ENCODE data around the gene ZNF366.

ZNF366 gene

DNA sequence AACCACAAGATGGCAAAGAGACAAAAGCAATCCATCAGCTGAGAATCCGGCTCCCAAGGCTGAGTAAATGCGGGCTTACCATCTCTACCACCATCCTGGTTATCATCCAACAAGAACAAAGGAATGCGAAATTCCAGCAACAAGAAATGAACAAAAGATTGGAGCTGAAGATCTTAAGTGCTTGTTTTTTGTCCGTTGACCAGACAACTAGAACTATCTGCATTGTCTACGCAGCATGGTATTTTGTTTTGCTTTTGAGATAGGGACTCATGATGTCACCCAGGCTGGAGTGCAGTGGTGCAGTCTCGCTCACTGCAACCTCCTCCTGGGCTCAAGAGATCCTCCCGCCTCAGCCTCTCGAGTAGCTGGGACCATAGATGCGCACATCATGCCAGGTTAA, 88.9 kb downstream of the ZNF366 start:
- Histone ChIP-seq H3K9me2 (replicated peaks; ENCODE audit: low read depth, low read length) (no peaks in the 10 kb centered on the region), H3K4me2 (ENCODE audit: low read depth, low read length, poor library complexity, severe bottlenecking) (no peak overlapping the region), H3K79me2 (ENCODE audit: insufficient read depth, low read length) (no peaks in the 10 kb centered on the region), H4K20me1 (ENCODE audit: insufficient read depth, low read length, poor library complexity, severe bottlenecking) (no peaks in the 10 kb centered on the region), H3K27me3 (ENCODE audit: insufficient read depth, low read length, poor library complexity, severe bottlenecking) (no peaks in the 10 kb centered on the region), H3K4me1 (ENCODE audit: insufficient read depth, low read length, poor library complexity, severe bottlenecking) (no peaks in the 10 kb centered on the region), H3K9ac (ENCODE audit: low read depth, low read length, poor library complexity, severe bottlenecking) (no peak overlapping the region), H3F3A (ENCODE audit: low read depth) (no peaks in the 10 kb centered on the region), H3K4me3 (ENCODE audit: low read length, poor library complexity, severe bottlenecking) (no peak overlapping the region), H2AFZ (ENCODE audit: low read length) (no peak overlapping the region), H3K9me3 (ENCODE audit: insufficient read depth, low read depth, low read length) (no peaks in the 10 kb centered on the region), H3K36me3 (ENCODE audit: insufficient read depth, low read length) (no peaks in the 10 kb centered on the region)
- TF ChIP-seq, protein P1, sequence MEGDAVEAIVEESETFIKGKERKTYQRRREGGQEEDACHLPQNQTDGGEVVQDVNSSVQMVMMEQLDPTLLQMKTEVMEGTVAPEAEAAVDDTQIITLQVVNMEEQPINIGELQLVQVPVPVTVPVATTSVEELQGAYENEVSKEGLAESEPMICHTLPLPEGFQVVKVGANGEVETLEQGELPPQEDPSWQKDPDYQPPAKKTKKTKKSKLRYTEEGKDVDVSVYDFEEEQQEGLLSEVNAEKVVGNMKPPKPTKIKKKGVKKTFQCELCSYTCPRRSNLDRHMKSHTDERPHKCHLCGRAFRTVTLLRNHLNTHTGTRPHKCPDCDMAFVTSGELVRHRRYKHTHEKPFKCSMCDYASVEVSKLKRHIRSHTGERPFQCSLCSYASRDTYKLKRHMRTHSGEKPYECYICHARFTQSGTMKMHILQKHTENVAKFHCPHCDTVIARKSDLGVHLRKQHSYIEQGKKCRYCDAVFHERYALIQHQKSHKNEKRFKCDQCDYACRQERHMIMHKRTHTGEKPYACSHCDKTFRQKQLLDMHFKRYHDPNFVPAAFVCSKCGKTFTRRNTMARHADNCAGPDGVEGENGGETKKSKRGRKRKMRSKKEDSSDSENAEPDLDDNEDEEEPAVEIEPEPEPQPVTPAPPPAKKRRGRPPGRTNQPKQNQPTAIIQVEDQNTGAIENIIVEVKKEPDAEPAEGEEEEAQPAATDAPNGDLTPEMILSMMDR (conservative IDR thresholded peaks at IDR 0.05; ENCODE audit: low read length), result no peak
- no peak for TF ChIP-seq EZH2phosphoT487 (IDR thresholded peaks at IDR 0.05; ENCODE audit: borderline replicate concordance)

DNA sequence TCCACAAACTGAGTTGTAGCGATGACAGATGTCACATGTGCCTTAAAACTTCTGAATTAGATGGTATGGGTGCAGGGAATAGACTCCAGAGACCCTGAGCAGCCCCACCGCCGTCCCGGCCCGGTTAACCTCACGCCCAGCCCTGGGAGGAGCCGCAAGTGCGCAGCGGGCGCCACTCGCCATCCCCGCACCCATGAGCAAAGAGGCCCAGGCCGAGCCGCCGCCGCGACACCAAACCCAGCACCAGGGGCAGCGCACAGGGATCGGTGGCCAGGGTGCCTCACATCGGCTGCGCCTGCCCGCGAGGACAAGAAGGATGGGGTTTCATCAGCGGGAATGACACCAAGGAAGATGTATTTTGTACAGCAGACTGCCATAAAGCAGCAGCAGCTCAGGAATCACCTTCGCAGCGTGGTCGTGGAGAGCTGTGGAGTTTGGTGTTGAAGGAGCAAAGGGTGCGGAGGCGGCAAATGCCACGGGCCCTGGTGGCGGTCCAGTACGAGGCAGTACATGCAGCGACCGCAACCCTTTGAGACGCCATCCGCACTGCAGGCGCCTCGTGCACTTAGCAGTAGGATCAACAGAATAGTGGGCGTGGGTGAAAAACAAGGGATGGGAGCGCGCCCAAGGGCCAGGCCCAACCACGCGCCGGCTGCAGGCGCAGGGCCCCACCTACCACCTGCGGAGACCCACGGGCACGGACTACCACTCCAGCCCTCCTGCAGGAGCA, 89.7 kb downstream of the ZNF366 start:
- Histone ChIP-seq H3K4me1 (ENCODE audit: insufficient read depth, low read length, poor library complexity, severe bottlenecking) (no peaks in the 10 kb centered on the region), H3K27me3 (ENCODE audit: insufficient read depth, low read length, poor library complexity, severe bottlenecking) (no peaks in the 10 kb centered on the region), H4K20me1 (ENCODE audit: insufficient read depth, low read length, poor library complexity, severe bottlenecking) (no peaks in the 10 kb centered on the region), H3F3A (ENCODE audit: low read depth) (no peaks in the 10 kb centered on the region), H3K9me2 (replicated peaks; ENCODE audit: low read depth, low read length) (no peaks in the 10 kb centered on the region), H3K9ac (ENCODE audit: low read depth, low read length, poor library complexity, severe bottlenecking) (no peak overlapping the region), H3K79me2 (ENCODE audit: insufficient read depth, low read length) (no peaks in the 10 kb centered on the region), H2AFZ (ENCODE audit: low read length) (no peak overlapping the region), H3K4me3 (ENCODE audit: low read length, poor library complexity, severe bottlenecking) (no peak overlapping the region), H3K9me3 (ENCODE audit: insufficient read depth, low read depth, low read length) (no peaks in the 10 kb centered on the region), H3K4me2 (ENCODE audit: low read depth, low read length, poor library complexity, severe bottlenecking) (no peak overlapping the region), H3K36me3 (ENCODE audit: insufficient read depth, low read length) (no peaks in the 10 kb centered on the region)
- TF ChIP-seq, protein P1 (conservative IDR thresholded peaks at IDR 0.05; ENCODE audit: low read length), result no peak
- TF ChIP-seq EZH2phosphoT487 (IDR thresholded peaks at IDR 0.05; ENCODE audit: borderline replicate concordance), result no peak

GRCh38 chr5:72415616-72416325, 91.4 kb downstream of the ZNF366 start:
- no peak overlapping the region for H2AFZ ChIP-seq (ENCODE audit: low read length)
- H3K36me3 ChIP-seq (ENCODE audit: insufficient read depth, low read length), result no peaks in the 10 kb centered on the region
- no peaks in the 10 kb centered on the region for H3F3A ChIP-seq (ENCODE audit: low read depth)
- TF ChIP-seq EZH2phosphoT487 (IDR thresholded peaks at IDR 0.05; ENCODE audit: borderline replicate concordance), result no peak
- TF ChIP-seq, protein P1 (conservative IDR thresholded peaks at IDR 0.05; ENCODE audit: low read length), result no peak
- no peaks in the 10 kb centered on the region for H3K4me1 ChIP-seq (ENCODE audit: insufficient read depth, low read length, poor library complexity, severe bottlenecking)
- no peaks in the 10 kb centered on the region for H3K9me2 ChIP-seq (replicated peaks; ENCODE audit: low read depth, low read length)
- no peaks in the 10 kb centered on the region for H3K27me3 ChIP-seq (ENCODE audit: insufficient read depth, low read length, poor library complexity, severe bottlenecking)
- H3K9ac ChIP-seq (ENCODE audit: low read depth, low read length, poor library complexity, severe bottlenecking), result no peak overlapping the region
- H3K4me2 ChIP-seq (ENCODE audit: low read depth, low read length, poor library complexity, severe bottlenecking), result no peak overlapping the region
- H3K9me3 ChIP-seq (ENCODE audit: insufficient read depth, low read depth, low read length), result no peaks in the 10 kb centered on the region
- no peaks in the 10 kb centered on the region for H4K20me1 ChIP-seq (ENCODE audit: insufficient read depth, low read length, poor library complexity, severe bottlenecking)
- H3K4me3 ChIP-seq (ENCODE audit: low read length, poor library complexity, severe bottlenecking), result no peak overlapping the region
- H3K79me2 ChIP-seq (ENCODE audit: insufficient read depth, low read length), result no peaks in the 10 kb centered on the region
